ENCODE results near the gene OR2Y1.
"Not testable (repeated sequence)": the region's sequence is repeated elsewhere in the genome, so short reads cannot be mapped to it uniquely, and the experiment has no call there.

OR2Y1 gene

GRCh38 chr5:180739958-180740357 is at the start of gene OR2Y1:
Gene OR2Y1, minus strand, starts transcription at chr5:180740058. Its CDS starts 0 bp downstream, at chr5:180740058.
- no peak for DNase-seq

GRCh38 chr5:180788651-180789410 is 49.0 kb upstream of the OR2Y1 start:
- not testable (repeated sequence) for DNase-seq

- DNase-seq: no peak
Observed at GRCh38 chr5:180787711-180788431, 48.0 kb upstream of the OR2Y1 start.

GRCh38 chr5:180786531-180787398 is 46.9 kb upstream of the OR2Y1 start:
- no peak for DNase-seq

GRCh38 chr5:180785794-180786221 is 46.0 kb upstream of the OR2Y1 start:
- no peak for DNase-seq

GRCh38 chr5:180785121-180785781 is 45.4 kb upstream of the OR2Y1 start:
- no peak for DNase-seq

GRCh38 chr5:180784497-180785097 is 44.7 kb upstream of the OR2Y1 start:
- DNase-seq: peak; percentile 76

GRCh38 chr5:180783340-180784052 is 43.6 kb upstream of the OR2Y1 start:
- no peak for DNase-seq

- no peak for DNase-seq
Observed at GRCh38 chr5:180782748-180783147, 42.9 kb upstream of the OR2Y1 start.

- DNase-seq: not testable (repeated sequence)
Observed at GRCh38 chr5:180781900-180782326, 42.1 kb upstream of the OR2Y1 start.

GRCh38 chr5:180779985-180780610 is 40.2 kb upstream of the OR2Y1 start:
- no peak for DNase-seq

- DNase-seq: no peak
Observed at GRCh38 chr5:180777475-180777874, 37.6 kb upstream of the OR2Y1 start.

GRCh38 chr5:180776376-180776775 is 36.5 kb upstream of the OR2Y1 start:
- DNase-seq: no peak

- no peak for DNase-seq
Observed at GRCh38 chr5:180775624-180776023, 35.8 kb upstream of the OR2Y1 start.

GRCh38 chr5:180771839-180772238 is 32.0 kb upstream of the OR2Y1 start:
- DNase-seq: no peak

- DNase-seq: no peak
Observed at GRCh38 chr5:180769821-180770220, 30.0 kb upstream of the OR2Y1 start.

GRCh38 chr5:180755601-180756000 is 15.7 kb upstream of the OR2Y1 start:
- no peak for DNase-seq

GRCh38 chr5:180744253-180744652 is 4.4 kb upstream of the OR2Y1 start:
- no peak for DNase-seq

GRCh38 chr5:180742727-180743126 is 2.9 kb upstream of the OR2Y1 start:
- DNase-seq: no peak

GRCh38 chr5:180740953-180741352 is 1.1 kb upstream of the OR2Y1 start:
- not testable (repeated sequence) for DNase-seq

- DNase-seq: no peak
Observed at GRCh38 chr5:180739271-180739670, 587 bp downstream of the OR2Y1 start.
